CD14-positive monocyte (primary cell): Measurements from ENCODE around the gene ABCG2. TPM values are rescaled to one million over a fixed set of nuclear protein-coding genes. Genes with fewer than 3 reads are reported as not detected.

Experiments used
- DNase-seq, 3 donors: peaks; one replicate each; pipeline ENCODE4 v3.0.0-alpha.2; 2011 to 2022
- H2AFZ ChIP-seq: 2 replicates; pipeline ENCODE4 v1.6.0; 2012; ENCODE audit warnings: mild to moderate bottlenecking, low read depth, low read length, inconsistent platforms; ENCODE audit not compliant: insufficient read depth, poor library complexity, severe bottlenecking
- H3K27ac ChIP-seq, 2 donors: 1 replicate in 1 of 2; 2 replicates in 1 of 2; pipeline ENCODE4 v1.5.1; 2012 to 2013; ENCODE audit warnings: low read length in 2 of 2, control low read depth in 1 of 2, inconsistent platforms in 1 of 2, low read depth in 1 of 2, mild to moderate bottlenecking in 1 of 2
- H3K27me3 ChIP-seq, 2 donors: one replicate each; pipeline versions ENCODE4 v1.6.0 to v1.6.1; 2011 to 2013; ENCODE audit warnings: low read length in 2 of 2; ENCODE audit not compliant: control insufficient read depth in 2 of 2, insufficient read depth in 2 of 2
- H3K36me3 ChIP-seq, 2 donors: replicated peaks in 1 of 2; 1 replicate in 1 of 2; 2 replicates in 1 of 2; pipeline versions ENCODE4 v1.5.1 to v1.6.1; 2012 to 2013; ENCODE audit warnings: low read length in 2 of 2, control low read depth in 1 of 2, inconsistent platforms in 1 of 2, mild to moderate bottlenecking in 1 of 2; ENCODE audit not compliant: insufficient read depth in 2 of 2, control insufficient read depth in 1 of 2
- H3K4me1 ChIP-seq, 2 donors: 1 replicate in 1 of 2; 2 replicates in 1 of 2; pipeline versions ENCODE4 v1.5.1 to v1.6.1; 2012 to 2013; ENCODE audit warnings: low read length in 2 of 2, control low read depth in 1 of 2, inconsistent platforms in 1 of 2, mild to moderate bottlenecking in 1 of 2, moderate library complexity in 1 of 2; ENCODE audit not compliant: insufficient read depth in 2 of 2, control insufficient read depth in 1 of 2
- H3K4me2 ChIP-seq: replicated peaks from 2 replicates; pipeline ENCODE3; 2012; ENCODE audit warnings: low read length, moderate library complexity, mild to moderate bottlenecking; ENCODE audit not compliant: poor library complexity, severe bottlenecking; ENCODE audit errors: extremely low read depth
- H3K4me3 ChIP-seq, 3 experiments: fragments of 200-600 bp in 1 of 3; sonication (generic) in 1 of 3; replicated peaks in 1 of 3; 1 replicate in 2 of 3; 2 replicates in 1 of 3; pipeline ENCODE4 v1.5.1; 2011 to 2013; ENCODE audit warnings: low read length in 3 of 3, mild to moderate bottlenecking in 3 of 3, control low read depth in 2 of 3, low read depth in 2 of 3, inconsistent platforms in 1 of 3, moderate library complexity in 1 of 3
- H3K79me2 ChIP-seq: 2 replicates; pipeline ENCODE4 v1.6.0; 2012; ENCODE audit warnings: mild to moderate bottlenecking, control low read depth, inconsistent platforms, low read length, moderate library complexity; ENCODE audit not compliant: insufficient read depth
- H3K9ac ChIP-seq: 2 replicates; pipeline ENCODE4 v1.6.0; 2017; ENCODE audit warnings: low read length, mild to moderate bottlenecking; ENCODE audit not compliant: insufficient read depth, poor library complexity, severe bottlenecking
- H3K9me3 ChIP-seq, 2 donors: replicated peaks in 1 of 2; 1 replicate in 1 of 2; 2 replicates in 1 of 2; pipeline versions ENCODE4 v1.5.1 to v1.6.1; 2012 to 2013; ENCODE audit warnings: low read length in 2 of 2, control low read depth in 1 of 2; ENCODE audit not compliant: control insufficient read depth in 1 of 2, insufficient read depth in 1 of 2
- H4K20me1 ChIP-seq: 2 replicates; pipeline ENCODE4 v1.6.0; 2012; ENCODE audit warnings: mild to moderate bottlenecking, low read length, control low read depth, moderate library complexity; ENCODE audit not compliant: insufficient read depth
- H3K27ac Mint-ChIP-seq, 7 donors: one replicate each; pipeline ENCODE4 v1.8.0; 2020; ENCODE audit warnings: mild to moderate bottlenecking in 7 of 7, mixed read lengths in 7 of 7, moderate library complexity in 6 of 7, inconsistent platforms in 2 of 7
- H3K27me3 Mint-ChIP-seq, 3 donors: one replicate each; pipeline ENCODE4 v1.8.0; 2021 to 2022; ENCODE audit warnings: low read depth in 3 of 3, mild to moderate bottlenecking in 3 of 3, mixed read lengths in 3 of 3, moderate library complexity in 3 of 3, inconsistent platforms in 1 of 3
- H3K36me3 Mint-ChIP-seq, 2 donors: one replicate each; pipeline ENCODE4 v1.8.0; 2020; ENCODE audit warnings: mixed read lengths in 2 of 2, inconsistent platforms in 1 of 2, mild to moderate bottlenecking in 1 of 2
- H3K4me1 Mint-ChIP-seq: one replicate; pipeline ENCODE4 v1.8.0; 2020; ENCODE audit warnings: mild to moderate bottlenecking, mixed read lengths
- H3K4me3 Mint-ChIP-seq, 2 donors: one replicate each; pipeline ENCODE4 v1.8.0; 2020; ENCODE audit warnings: mild to moderate bottlenecking in 2 of 2, mixed read lengths in 2 of 2, moderate library complexity in 1 of 2
- H3K9me3 Mint-ChIP-seq, 7 donors: one replicate each; pipeline ENCODE4 v1.8.0; 2020 to 2022; ENCODE audit warnings: mixed read lengths in 7 of 7, mild to moderate bottlenecking in 6 of 7, moderate library complexity in 6 of 7, inconsistent platforms in 2 of 7
- CTCF ChIP-seq: fragments of 200-600 bp; IDR thresholded peaks from one replicate; pipeline ENCODE4 v1.8.0; 2022; ENCODE audit warnings: antibody characterized with exemption, mild to moderate bottlenecking
- WGBS: methylation state at CpG from one replicate; pipeline ENCODE4 v1.1.5; 2013; ENCODE audit warnings: missing lambda C conversion rate; ENCODE audit not compliant: insufficient coverage; 5-methylcytosine and 5-hydroxymethylcytosine counted together
- intact Hi-C, 2 donors: fragments of 100-400 bp; cut with micrococcal nuclease; formaldehyde crosslinking; loops; one replicate each; pipeline versions ENCODE4 v1.15.0 to v1.15.1; 2023
- polyA plus RNA-seq, 3 donors: library from polyadenylated mRNA; depleted of rRNA in 1 of 3; unstranded in 2 of 3; stranded (reverse) in 1 of 3; fragments of 300-500 nt in 2 of 3; fragments of >200 nt in 1 of 3; fragmentation: Illumina TruSeq in 2 of 3; gene quantifications; 1 replicate in 2 of 3; 2 replicates in 1 of 3; pipeline ENCODE4 v1.2.3, GENCODE V29; 2012 to 2021

ABCG2 gene
- polyA plus RNA-seq, 3 donors, result not detected

DNA sequence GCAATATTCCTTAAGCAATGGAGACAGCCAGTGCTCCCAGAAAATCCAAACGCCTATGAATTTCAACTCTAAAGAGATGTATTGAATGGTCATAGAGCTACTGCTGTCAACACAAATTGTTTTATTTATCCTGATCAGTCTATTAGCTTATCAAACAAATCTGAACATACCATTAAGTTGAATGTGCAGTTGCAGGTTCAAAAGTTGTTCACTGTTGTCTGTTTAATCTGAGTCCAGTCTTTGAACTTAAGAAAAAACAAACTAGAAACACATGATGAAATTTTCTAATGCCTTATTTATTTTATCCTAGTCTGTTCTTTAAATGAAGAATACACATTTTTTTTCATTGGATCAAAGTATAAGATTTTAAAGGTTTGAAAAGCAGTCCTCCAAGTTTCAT is 77.8 kb downstream of the ABCG2 start:
- Histone ChIP-seq H3K27ac (no peak overlapping the region), H3K9ac (no peak overlapping the region), H4K20me1 (no peaks in the 10 kb centered on the region), H3K27me3 (no peaks in the 10 kb centered on the region), H2AFZ (no peak overlapping the region), H3K4me1 (no peaks in the 10 kb centered on the region), H3K9me3 (no peaks in the 10 kb centered on the region), H3K79me2 (no peaks in the 10 kb centered on the region), H3K36me3 (peaks cover 13 to 25% of the 10 kb centered on the region in 2 donors), H3K4me3 (no peak overlapping the region), H3K4me2 (no peak overlapping the region)
- TF ChIP-seq CTCF, result no peak
- no peaks in the 10 kb centered on the region for H3K4me1 Mint-ChIP-seq
- WGBS, result no CpG with 5 or more reads among the region's 1 CpG
- H3K9me3 Mint-ChIP-seq, result peaks cover 0 to 4% (median 2%) of the 10 kb centered on the region in 7 donors
- H3K36me3 Mint-ChIP-seq, result peaks cover 9 to 20% of the 10 kb centered on the region in 2 donors
- no peak overlapping the region for H3K27ac Mint-ChIP-seq
- intact Hi-C loops, result no loop called here
- no peak overlapping the region for H3K4me3 Mint-ChIP-seq
- peaks cover 0 to 6% (median 0%) of the 10 kb centered on the region in 3 donors for H3K27me3 Mint-ChIP-seq
- no peak for DNase-seq

DNA sequence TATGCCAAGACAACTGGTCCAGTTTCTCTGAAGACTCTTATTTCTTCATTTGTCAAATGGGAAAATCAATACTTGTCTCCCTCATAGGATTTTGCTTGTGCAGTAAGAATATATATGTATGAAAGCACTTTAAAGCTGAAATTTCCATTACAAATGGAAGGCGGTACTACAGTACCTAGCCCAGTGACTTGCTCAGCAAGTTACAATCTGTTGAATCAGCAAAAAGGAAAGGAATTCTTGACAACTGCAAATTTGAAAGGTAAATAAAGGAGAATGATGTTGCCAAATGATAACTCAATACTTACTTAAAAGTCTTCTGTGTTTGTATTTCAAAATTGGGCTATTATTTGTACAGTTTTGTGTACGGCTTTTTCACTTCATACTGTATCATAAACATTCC is 79.9 kb downstream of the ABCG2 start:
- DNase-seq, result no peak
- Histone ChIP-seq H3K27ac (no peak overlapping the region), H3K9me3 (no peaks in the 10 kb centered on the region), H3K9ac (no peak overlapping the region), H3K36me3 (peaks cover 30 to 43% of the 10 kb centered on the region in 2 donors), H3K4me2 (no peak overlapping the region), H4K20me1 (no peaks in the 10 kb centered on the region), H3K27me3 (no peaks in the 10 kb centered on the region), H3K79me2 (no peaks in the 10 kb centered on the region), H3K4me3 (no peak overlapping the region), H3K4me1 (no peaks in the 10 kb centered on the region), H2AFZ (no peak overlapping the region)
- intact Hi-C loops, result no loop called here
- peaks cover 0 to 6% (median 0%) of the 10 kb centered on the region in 3 donors for H3K27me3 Mint-ChIP-seq
- WGBS, result no CpG with 5 or more reads among the region's 2 CpGs
- peaks cover 23 to 37% of the 10 kb centered on the region in 2 donors for H3K36me3 Mint-ChIP-seq
- H3K9me3 Mint-ChIP-seq, result peaks cover 0 to 2% (median 0%) of the 10 kb centered on the region in 7 donors
- H3K4me3 Mint-ChIP-seq, result no peak overlapping the region
- no peak for TF ChIP-seq CTCF
- H3K27ac Mint-ChIP-seq, result no peak overlapping the region
- H3K4me1 Mint-ChIP-seq, result no peaks in the 10 kb centered on the region
